Epithelial cell of esophagus (primary cell): ENCODE data around the gene CDK10.
A peak's percentile ranks its signal among the peaks of the same experiment; 100 is the strongest.
"Not testable (repeated sequence)": the region's sequence is repeated elsewhere in the genome, so short reads cannot be mapped to it uniquely, and the experiment has no call there.

Experiments used
- DNase-seq: peaks from one replicate; pipeline ENCODE4 v3.0.0; 2010; ENCODE audit warnings: low read depth
- H3K4me3 ChIP-seq: 2 replicates; pipeline ENCODE4 v1.5.1; 2011; ENCODE audit warnings: mild to moderate bottlenecking, low read length, control low read depth
- TF ChIP-seq, protein P1 (sequence below): IDR thresholded peaks from 2 replicates; pipeline ENCODE4 v1.5.1; 2011; ENCODE audit warnings: low read depth, mild to moderate bottlenecking, low read length, control low read depth, inconsistent platforms; ENCODE audit not compliant: insufficient read depth; ENCODE audit errors: missing control alignments

CDK10 gene

DNA sequence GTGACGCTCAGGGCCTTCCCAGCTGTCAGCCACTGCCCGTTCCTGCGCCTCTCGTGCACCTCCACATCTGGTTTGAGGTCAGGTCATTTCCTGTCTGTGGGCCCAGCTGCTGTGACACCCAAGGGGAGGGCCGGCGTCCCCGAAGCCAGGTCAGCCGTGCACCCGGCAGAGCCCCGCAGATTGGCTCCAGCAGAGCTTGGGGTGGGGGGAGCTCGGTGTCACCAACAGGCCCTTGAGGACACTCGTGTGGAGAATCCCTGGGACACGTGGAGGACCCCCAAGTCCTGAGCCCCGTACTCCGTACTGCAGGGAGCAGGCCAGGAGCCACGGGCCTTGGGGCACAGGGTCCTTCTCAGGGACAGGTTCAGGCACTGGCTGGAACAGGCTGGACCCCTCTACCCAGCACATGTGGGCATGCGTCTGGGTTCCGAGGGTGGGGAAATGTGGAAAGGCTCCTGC lies 10.2 kb downstream of the CDK10 start:
- H3K4me3 ChIP-seq, result no peak overlapping the region
- TF ChIP-seq, protein P1, sequence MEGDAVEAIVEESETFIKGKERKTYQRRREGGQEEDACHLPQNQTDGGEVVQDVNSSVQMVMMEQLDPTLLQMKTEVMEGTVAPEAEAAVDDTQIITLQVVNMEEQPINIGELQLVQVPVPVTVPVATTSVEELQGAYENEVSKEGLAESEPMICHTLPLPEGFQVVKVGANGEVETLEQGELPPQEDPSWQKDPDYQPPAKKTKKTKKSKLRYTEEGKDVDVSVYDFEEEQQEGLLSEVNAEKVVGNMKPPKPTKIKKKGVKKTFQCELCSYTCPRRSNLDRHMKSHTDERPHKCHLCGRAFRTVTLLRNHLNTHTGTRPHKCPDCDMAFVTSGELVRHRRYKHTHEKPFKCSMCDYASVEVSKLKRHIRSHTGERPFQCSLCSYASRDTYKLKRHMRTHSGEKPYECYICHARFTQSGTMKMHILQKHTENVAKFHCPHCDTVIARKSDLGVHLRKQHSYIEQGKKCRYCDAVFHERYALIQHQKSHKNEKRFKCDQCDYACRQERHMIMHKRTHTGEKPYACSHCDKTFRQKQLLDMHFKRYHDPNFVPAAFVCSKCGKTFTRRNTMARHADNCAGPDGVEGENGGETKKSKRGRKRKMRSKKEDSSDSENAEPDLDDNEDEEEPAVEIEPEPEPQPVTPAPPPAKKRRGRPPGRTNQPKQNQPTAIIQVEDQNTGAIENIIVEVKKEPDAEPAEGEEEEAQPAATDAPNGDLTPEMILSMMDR, result no peak
- no peak for DNase-seq

GRCh38 chr16:89697161-89697615 lies 10.7 kb downstream of the CDK10 start:
- H3K4me3 ChIP-seq, result no peak overlapping the region
- TF ChIP-seq, protein P1, result no peak
- no peak for DNase-seq

- TF ChIP-seq, protein P1, result no peak
- no peak overlapping the region for H3K4me3 ChIP-seq
- DNase-seq, result no peak
These were observed 11.3 kb downstream of the CDK10 start for GRCh38 chr16:89697616-89698331.

- not testable (repeated sequence) for H3K4me3 ChIP-seq
These were observed 12.2 kb downstream of the CDK10 start for GRCh38 chr16:89698717-89699116.

GRCh38 chr16:89699629-89700099 lies 13.2 kb downstream of the CDK10 start:
- H3K4me3 ChIP-seq, result not testable (repeated sequence)

More at GRCh38 chr16:89698717-89699116, 12.2 kb downstream of the CDK10 start:
- not testable (repeated sequence) for DNase-seq

DNA sequence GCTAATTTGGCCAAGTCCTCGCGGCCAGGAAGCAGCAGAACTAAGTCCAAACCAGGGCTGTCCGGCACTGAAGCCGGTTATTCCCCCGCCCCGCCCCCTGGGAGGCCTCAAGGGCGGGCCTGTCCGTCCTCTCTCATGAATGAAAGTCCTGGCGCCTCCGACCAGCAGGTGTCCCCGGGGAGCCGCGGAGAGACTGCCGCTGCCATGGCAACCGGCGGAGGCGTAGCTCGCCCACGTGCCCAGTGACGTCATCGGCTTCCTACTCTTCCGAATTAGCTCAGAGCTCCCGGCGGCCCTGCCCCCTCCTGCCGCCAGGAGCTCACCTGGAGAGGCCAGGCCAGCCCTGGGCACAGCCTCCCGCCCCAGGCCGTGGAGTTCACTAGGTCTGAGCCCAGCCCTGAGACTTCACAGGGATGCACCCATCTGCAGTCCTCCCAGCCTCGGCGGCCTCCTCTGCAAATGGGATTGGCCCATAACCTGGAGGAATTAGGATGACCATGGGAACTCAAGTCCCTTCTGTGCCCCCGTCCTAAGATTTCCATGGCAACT lies 13.7 kb downstream of the CDK10 start:
- peak; percentile 100 for DNase-seq
- peak overlapping the region; percentile 65 for H3K4me3 ChIP-seq
- TF ChIP-seq, protein P1, result peak; percentile 75

More at GRCh38 chr16:89699629-89700099, 13.2 kb downstream of the CDK10 start:
- not testable (repeated sequence) for DNase-seq

DNA sequence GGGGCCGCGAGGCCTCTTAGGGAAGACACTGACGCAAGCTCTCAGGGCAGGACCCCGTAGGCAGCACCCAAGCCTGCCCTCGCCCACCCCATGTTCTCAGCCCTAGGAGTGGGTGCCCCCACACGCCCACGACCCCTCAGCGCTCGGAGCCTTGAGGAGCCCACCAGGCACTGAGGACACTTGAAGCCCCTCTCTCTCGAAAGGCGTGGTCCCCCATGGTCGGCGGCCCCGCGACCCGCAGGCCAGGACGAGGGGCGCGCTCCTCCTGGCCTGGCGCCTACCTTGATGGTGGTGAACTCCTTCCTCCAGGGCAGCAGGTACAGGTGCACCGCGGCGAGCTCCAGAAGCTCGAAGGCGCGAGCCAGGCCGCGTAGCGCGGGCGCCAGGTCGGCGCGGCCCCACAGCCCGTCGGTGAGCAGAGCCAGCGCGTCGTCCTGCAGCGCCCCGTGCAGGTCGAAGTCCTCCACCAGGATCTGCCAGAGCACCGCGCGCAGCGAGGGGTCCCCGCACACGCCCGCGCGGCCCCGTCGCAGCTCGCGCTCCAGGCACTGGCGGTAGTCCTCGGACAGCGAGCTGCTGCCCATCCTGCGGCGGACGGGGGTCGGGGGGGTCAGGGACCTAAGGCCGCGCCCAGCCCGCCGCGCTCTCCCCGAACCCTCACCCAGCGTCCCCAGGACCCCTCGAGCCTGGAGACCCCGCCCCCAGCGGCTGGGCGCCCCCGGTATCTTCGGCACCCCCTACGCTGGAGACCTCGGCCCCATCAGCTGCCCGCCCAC lies 14.3 kb downstream of the CDK10 start:
- DNase-seq, result peak; percentile 85
- TF ChIP-seq, protein P1, result no peak
- H3K4me3 ChIP-seq, result peak overlapping the region; percentile 65
